ENCODE data around the gene DLG2. TPM values are rescaled to one million over a fixed set of nuclear protein-coding genes. Genes with fewer than 3 reads are reported as not detected.

DLG2 gene
- total and polyA plus RNA-seq, 12 donors = 1.0 to 14.8 (median 7.4) TPM

GRCh38 chr11:84552791-84553190, 1074.4 kb downstream of the DLG2 start:
- no peak for TF ChIP-seq CTCF (IDR thresholded peaks at IDR 0.05)
- no peak overlapping the region for H3K27ac ChIP-seq
- H3K4me3 ChIP-seq = no peak overlapping the region
- DNase-seq (no peak), ATAC-seq (no peak)
- intact Hi-C loops (cut with DNase I) = loop anchor here in 1 of 10 donors (10.0 kb wide), 1 partner anchor 162 kb away; no protein-coding TSS in a partner anchor
- WGBS, 2 donors = 48 to 53% methylated on average over 2 of the region's 2 CpGs
- no peaks in the 10 kb centered on the region for H3K27me3 ChIP-seq
- H3K9me3 ChIP-seq = no peaks in the 10 kb centered on the region
- H3K36me3 ChIP-seq = no peaks in the 10 kb centered on the region
- no peaks in the 10 kb centered on the region for H3K4me1 ChIP-seq

GRCh38 chr11:84549217-84549616, 1077.9 kb downstream of the DLG2 start:
- DNase-seq = no peak
- 69 to 76% methylated on average over 3 of the region's 3 CpGs for WGBS, 2 donors
- H3K4me3 ChIP-seq = no peak overlapping the region
- H3K27me3 ChIP-seq = no peaks in the 10 kb centered on the region
- TF ChIP-seq CTCF (IDR thresholded peaks at IDR 0.05) = no peak
- no peak overlapping the region for H3K27ac ChIP-seq
- H3K9me3 ChIP-seq = no peaks in the 10 kb centered on the region
- intact Hi-C loops (cut with DNase I) = no loop called here
- no peak for ATAC-seq
- no peaks in the 10 kb centered on the region for H3K36me3 ChIP-seq
- H3K4me1 ChIP-seq = no peaks in the 10 kb centered on the region

GRCh38 chr11:84544566-84544965, 1082.6 kb downstream of the DLG2 start:
- no peak for ATAC-seq
- no peak overlapping the region for H3K27ac ChIP-seq
- H3K9me3 ChIP-seq = peaks cover 0 to 5% (median 0%) of the 10 kb centered on the region in 11 donors
- TF ChIP-seq CTCF (IDR thresholded peaks at IDR 0.05) = no peak
- H3K36me3 ChIP-seq = no peaks in the 10 kb centered on the region
- no peaks in the 10 kb centered on the region for H3K4me1 ChIP-seq
- H3K27me3 ChIP-seq = no peaks in the 10 kb centered on the region
- 88 to 92% methylated on average over 2 of the region's 2 CpGs for WGBS, 2 donors
- no peak overlapping the region for H3K4me3 ChIP-seq
- intact Hi-C loops (cut with DNase I) = no loop called here
- DNase-seq = no peak

GRCh38 chr11:84543367-84544159, 1083.6 kb downstream of the DLG2 start:
- no peaks in the 10 kb centered on the region for H3K4me1 ChIP-seq
- no peak overlapping the region for H3K27ac ChIP-seq
- H3K27me3 ChIP-seq = no peaks in the 10 kb centered on the region
- DNase-seq (no peak), ATAC-seq (no peak)
- intact Hi-C loops (cut with DNase I) = no loop called here
- WGBS, 2 donors = 40 to 46% methylated on average over 5 of the region's 5 CpGs
- no peaks in the 10 kb centered on the region for H3K36me3 ChIP-seq
- H3K9me3 ChIP-seq = peaks cover 0 to 9% (median 0%) of the 10 kb centered on the region in 11 donors
- no peak for TF ChIP-seq CTCF (IDR thresholded peaks at IDR 0.05)
- H3K4me3 ChIP-seq = no peak overlapping the region

Measured in heart right ventricle (tissue), 16 donors.